Measurements from ENCODE around the gene SPATA13.

- TF ChIP-seq EZH2 (IDR thresholded peaks at IDR 0.05; ENCODE audit: insufficient read depth, poor library complexity, severe bottlenecking): no peak
- TF ChIP-seq EZH2phosphoT487 (IDR thresholded peaks at IDR 0.05; ENCODE audit: insufficient read depth, low read depth): no peak
Measured at GRCh38 chr13:24147570-24147963, 13.0 kb upstream of the SPATA13 start.

Measured in GM23248 (cell line).